Measurements from ENCODE around the gene ITLN2.

Gene ITLN2

GRCh38 chr1:160954158-160955104 is at the start of gene ITLN2:
TSS of gene ITLN2 (minus strand) at chr1:160954809. CDS start at chr1:160954741, 68 bp downstream.
- Mint-ChIP-seq H3K9me3 (no peaks in the 10 kb centered on the region), H3K4me3 (no peak within 1 kb of the TSS), H3K27me3 (ENCODE audit: low read depth, poor library complexity) (peaks cover 3% of the 10 kb centered on the region), H3K27ac (no peak within 1 kb of the TSS), H3K4me1 (peaks cover 40% of the 10 kb centered on the region), H3K36me3 (ENCODE audit: low read depth) (no peaks in the 10 kb centered on the region)
- peak; percentile 71 for TF ChIP-seq CTCF (IDR thresholded peaks at IDR 0.05)
- peak; percentile 53 for DNase-seq

DNA sequence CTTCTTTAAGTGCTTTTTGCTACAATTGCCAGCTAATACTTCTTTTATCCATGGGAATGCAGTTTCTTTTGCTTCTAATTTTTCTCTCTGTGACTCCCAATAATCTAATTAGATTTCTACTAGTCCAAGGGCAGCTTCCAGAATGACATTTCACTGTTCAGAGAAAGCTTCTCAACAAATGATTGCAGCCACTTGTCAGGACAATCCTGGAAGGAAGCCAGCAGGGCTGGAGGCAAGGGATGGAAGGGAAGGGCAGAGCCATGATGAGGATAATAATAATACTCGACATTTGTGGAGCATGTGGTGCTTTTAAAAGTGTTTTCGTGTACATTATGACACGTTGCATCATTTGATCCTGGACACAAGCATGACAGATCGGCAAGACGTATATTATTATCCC is 46.9 kb upstream of the ITLN2 start:
- H3K4me1 Mint-ChIP-seq, result peaks cover 4% of the 10 kb centered on the region
- H3K27me3 Mint-ChIP-seq (ENCODE audit: low read depth, poor library complexity), result peaks cover 2% of the 10 kb centered on the region
- no peak for DNase-seq
- H3K36me3 Mint-ChIP-seq (ENCODE audit: low read depth), result peaks cover 20% of the 10 kb centered on the region
- no peaks in the 10 kb centered on the region for H3K9me3 Mint-ChIP-seq
- peak overlapping the region; percentile 10 for H3K27ac Mint-ChIP-seq
- H3K4me3 Mint-ChIP-seq, result no peak overlapping the region
- no peak for TF ChIP-seq CTCF (IDR thresholded peaks at IDR 0.05)

GRCh38 chr1:161000736-161001480 is 46.3 kb upstream of the ITLN2 start:
- no peaks in the 10 kb centered on the region for H3K27me3 Mint-ChIP-seq (ENCODE audit: low read depth, poor library complexity)
- H3K36me3 Mint-ChIP-seq (ENCODE audit: low read depth), result peaks cover 20% of the 10 kb centered on the region
- TF ChIP-seq CTCF (IDR thresholded peaks at IDR 0.05), result no peak
- peaks cover 4% of the 10 kb centered on the region for H3K4me1 Mint-ChIP-seq
- H3K27ac Mint-ChIP-seq, result no peak overlapping the region
- no peak overlapping the region for H3K4me3 Mint-ChIP-seq
- no peaks in the 10 kb centered on the region for H3K9me3 Mint-ChIP-seq
- DNase-seq, result no peak

DNA sequence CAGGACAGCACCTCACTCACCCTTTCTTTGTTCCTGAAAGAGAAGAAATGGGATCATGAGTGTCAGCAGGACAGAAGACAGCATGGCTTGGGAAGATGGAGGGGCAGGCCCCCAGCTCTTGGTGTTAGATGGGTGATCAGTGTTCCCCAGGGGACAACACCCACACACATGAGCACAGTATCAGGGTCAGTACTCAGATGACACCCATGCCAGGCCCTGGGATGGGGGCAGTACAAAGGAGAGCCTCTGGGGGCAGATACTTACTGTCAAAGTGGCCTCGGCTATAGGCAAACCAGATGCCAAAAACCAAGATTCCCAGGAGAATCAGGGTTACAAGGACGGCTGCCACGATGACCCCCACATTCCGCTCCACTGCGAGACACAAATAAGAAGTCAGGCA is 44.8 kb upstream of the ITLN2 start:
- H3K9me3 Mint-ChIP-seq, result no peaks in the 10 kb centered on the region
- no peak overlapping the region for H3K27ac Mint-ChIP-seq
- no peaks in the 10 kb centered on the region for H3K27me3 Mint-ChIP-seq (ENCODE audit: low read depth, poor library complexity)
- no peak for TF ChIP-seq CTCF (IDR thresholded peaks at IDR 0.05)
- no peak for DNase-seq
- no peak overlapping the region for H3K4me3 Mint-ChIP-seq
- peaks cover 20% of the 10 kb centered on the region for H3K36me3 Mint-ChIP-seq (ENCODE audit: low read depth)
- peaks cover 8% of the 10 kb centered on the region for H3K4me1 Mint-ChIP-seq

- Mint-ChIP-seq H3K4me3 (no peak overlapping the region), H3K4me1 (peaks cover 9% of the 10 kb centered on the region), H3K9me3 (no peaks in the 10 kb centered on the region), H3K27ac (peak overlapping the region; percentile 58), H3K27me3 (ENCODE audit: low read depth, poor library complexity) (no peaks in the 10 kb centered on the region), H3K36me3 (ENCODE audit: low read depth) (peaks cover 20% of the 10 kb centered on the region)
- no peak for DNase-seq
- peak; percentile 30 for TF ChIP-seq CTCF (IDR thresholded peaks at IDR 0.05)
Measured at GRCh38 chr1:160997323-160998038, 42.9 kb upstream of the ITLN2 start.

All from nephron progenitor cell (in vitro differentiated cells).